ENCODE measurements around the gene RAB25. TPM values are rescaled to one million over a fixed set of nuclear protein-coding genes. Genes with fewer than 3 reads are reported as not detected.

The RAB25 gene
- total and polyA plus RNA-seq, 8 donors: 57.6 to 148 (median 66.4) TPM

Other genes starting within 250 kb of the RAB25 start
- gene GON4L, start 203.9 kb upstream of the RAB25 start, total RNA-seq: 10 to 100 TPM; 41.8 to 53.1 TPM
- 10 to 100 TPM; 55.1 to 74.4 (median 66.1) TPM for gene GON4L, start 203.9 kb upstream of the RAB25 start, polyA plus RNA-seq (ENCODE audit: insufficient read length in 6 of 6)
- 10 to 100 TPM; 11.4 to 12.0 TPM for gene SYT11, start 201.6 kb upstream of the RAB25 start, total RNA-seq
- gene SYT11, start 201.6 kb upstream of the RAB25 start, polyA plus RNA-seq (ENCODE audit: insufficient read length in 6 of 6): 10 to 100 TPM; 10.7 to 13.8 (median 12.8) TPM
- gene RIT1, start 149.8 kb upstream of the RAB25 start, total RNA-seq: 10 to 100 TPM; 40.8 to 55.3 TPM
- gene RIT1, start 149.8 kb upstream of the RAB25 start, polyA plus RNA-seq (ENCODE audit: insufficient read length in 6 of 6): 10 to 100 TPM; 45.2 to 55.9 (median 49.1) TPM
- gene KHDC4, start 126.7 kb upstream of the RAB25 start, total RNA-seq: 10 to 100 TPM; 38.2 to 39.3 TPM
- gene KHDC4, start 126.7 kb upstream of the RAB25 start, polyA plus RNA-seq (ENCODE audit: insufficient read length in 6 of 6): 10 to 100 TPM; 56.9 to 86.8 (median 74.1) TPM
- gene RXFP4, start 119.5 kb upstream of the RAB25 start, total RNA-seq: not detected
- gene RXFP4, start 119.5 kb upstream of the RAB25 start, polyA plus RNA-seq (ENCODE audit: insufficient read length in 6 of 6): under 1 TPM in 5 of 6 donors, not detected in 1; 0.10 to 0.82 (median 0.17) TPM
- gene ARHGEF2, start 82.6 kb upstream of the RAB25 start, total RNA-seq: 100 to 1,000 TPM; 158 to 290 TPM
- 100 to 1,000 TPM; 171 to 257 (median 218) TPM for gene ARHGEF2, start 82.6 kb upstream of the RAB25 start, polyA plus RNA-seq (ENCODE audit: insufficient read length in 6 of 6)
- 100 to 1,000 TPM; 284 to 296 TPM for gene SSR2, start 40.2 kb upstream of the RAB25 start, total RNA-seq
- 100 to 1,000 TPM; 489 to 529 (median 519) TPM for gene SSR2, start 40.2 kb upstream of the RAB25 start, polyA plus RNA-seq (ENCODE audit: insufficient read length in 6 of 6)
- gene UBQLN4, start 7.4 kb upstream of the RAB25 start, total RNA-seq: 10 to 100 TPM; 28.7 to 35.9 TPM
- gene UBQLN4, start 7.4 kb upstream of the RAB25 start, polyA plus RNA-seq (ENCODE audit: insufficient read length in 6 of 6): 10 to 100 TPM; 60.8 to 71.8 (median 62.5) TPM
- 10 to 100 TPM; 65.4 to 71.0 TPM for gene LAMTOR2, start 6.4 kb upstream of the RAB25 start, total RNA-seq
- gene LAMTOR2, start 6.4 kb upstream of the RAB25 start, polyA plus RNA-seq (ENCODE audit: insufficient read length in 6 of 6): 10 to 100 TPM; 39.0 to 49.7 (median 47.4) TPM
- gene MEX3A, start 21.3 kb downstream of the RAB25 start, total RNA-seq: 1 to 10 TPM in 1 of 2 donors, under 1 TPM in 1; 0.86 to 3.6 TPM
- 10 to 100 TPM; 43.2 to 59.0 (median 51.2) TPM for gene MEX3A, start 21.3 kb downstream of the RAB25 start, polyA plus RNA-seq (ENCODE audit: insufficient read length in 6 of 6)
- 100 to 1,000 TPM; 425 to 437 TPM for gene LMNA, start 53.6 kb downstream of the RAB25 start, total RNA-seq
- gene LMNA, start 53.6 kb downstream of the RAB25 start, polyA plus RNA-seq (ENCODE audit: insufficient read length in 6 of 6): 100 to 1,000 TPM in 3 of 6 donors, 10 to 100 TPM in 3; 73.5 to 120 (median 96.6) TPM
- 10 to 100 TPM; 25.4 to 41.3 TPM for gene SEMA4A, start 92.4 kb downstream of the RAB25 start, total RNA-seq
- gene SEMA4A, start 92.4 kb downstream of the RAB25 start, polyA plus RNA-seq (ENCODE audit: insufficient read length in 6 of 6): 10 to 100 TPM; 18.3 to 27.0 (median 24.6) TPM
- 10 to 100 TPM; 19.2 to 29.1 TPM for gene SLC25A44, start 132.9 kb downstream of the RAB25 start, total RNA-seq
- gene SLC25A44, start 132.9 kb downstream of the RAB25 start, polyA plus RNA-seq (ENCODE audit: insufficient read length in 6 of 6): 10 to 100 TPM; 14.3 to 19.9 (median 18.5) TPM
- 10 to 100 TPM; 40.1 to 49.6 TPM for gene PMF1, start 151.8 kb downstream of the RAB25 start, total RNA-seq
- 10 to 100 TPM; 77.1 to 91.5 (median 79.2) TPM for gene PMF1, start 151.8 kb downstream of the RAB25 start, polyA plus RNA-seq (ENCODE audit: insufficient read length in 6 of 6)
- gene BGLAP, start 181.0 kb downstream of the RAB25 start, total RNA-seq: 1 to 10 TPM in 1 of 2 donors, under 1 TPM in 1; 0.99 to 1.0 TPM
- 10 to 100 TPM in 1 of 6 donors, 1 to 10 TPM in 5; 2.9 to 10.3 (median 6.5) TPM for gene BGLAP, start 181.0 kb downstream of the RAB25 start, polyA plus RNA-seq (ENCODE audit: insufficient read length in 6 of 6)
- gene PAQR6, start 186.9 kb downstream of the RAB25 start, total RNA-seq: 1 to 10 TPM; 1.4 to 2.0 TPM
- gene PAQR6, start 186.9 kb downstream of the RAB25 start, polyA plus RNA-seq (ENCODE audit: insufficient read length in 6 of 6): 1 to 10 TPM; 2.2 to 4.0 (median 3.5) TPM
- 10 to 100 TPM; 69.1 to 71.1 TPM for gene SMG5, start 221.7 kb downstream of the RAB25 start, total RNA-seq
- gene SMG5, start 221.7 kb downstream of the RAB25 start, polyA plus RNA-seq (ENCODE audit: insufficient read length in 6 of 6): 10 to 100 TPM; 49.5 to 59.4 (median 54.5) TPM
- 1 to 10 TPM; 3.5 to 4.0 TPM for gene TMEM79, start 223.2 kb downstream of the RAB25 start, total RNA-seq
- gene TMEM79, start 223.2 kb downstream of the RAB25 start, polyA plus RNA-seq (ENCODE audit: insufficient read length in 6 of 6): 10 to 100 TPM in 1 of 6 donors, 1 to 10 TPM in 5; 8.2 to 10.3 (median 9.2) TPM
- 100 to 1,000 TPM in 1 of 2 donors, 10 to 100 TPM in 1; 75.8 to 101 TPM for gene GLMP, start 234.5 kb downstream of the RAB25 start, total RNA-seq
- 10 to 100 TPM; 37.5 to 41.4 (median 39.5) TPM for gene GLMP, start 234.5 kb downstream of the RAB25 start, polyA plus RNA-seq (ENCODE audit: insufficient read length in 6 of 6)
- not detected for gene VHLL, start 238.1 kb downstream of the RAB25 start, total RNA-seq
- gene VHLL, start 238.1 kb downstream of the RAB25 start, polyA plus RNA-seq (ENCODE audit: insufficient read length in 6 of 6): not detected